Kidney glomerular epithelial cell (primary cell): ENCODE data around the gene MARCOL.
"Not testable (repeated sequence)": the region's sequence is repeated elsewhere in the genome, so short reads cannot be mapped to it uniquely, and the experiment has no call there.

ENCODE experiments used
- DNase-seq: peaks from one replicate; lab custom pipeline; 2025; lab: John Stamatoyannopoulos, UW

The MARCOL gene

GRCh38 chr5:148267962-148268361 lies 29.6 kb downstream of the MARCOL start:
- DNase-seq = peak; percentile 55

GRCh38 chr5:148268566-148268965 lies 30.2 kb downstream of the MARCOL start, which contains the start of gene SPINK13:
Gene SPINK13 (plus strand): TSS chr5:148268794. CDS start chr5:148270073, 1,279 bp downstream.
- peak; percentile 51 for DNase-seq

GRCh38 chr5:148275129-148275528 lies 36.8 kb downstream of the MARCOL start:
- not testable (repeated sequence) for DNase-seq

DNA sequence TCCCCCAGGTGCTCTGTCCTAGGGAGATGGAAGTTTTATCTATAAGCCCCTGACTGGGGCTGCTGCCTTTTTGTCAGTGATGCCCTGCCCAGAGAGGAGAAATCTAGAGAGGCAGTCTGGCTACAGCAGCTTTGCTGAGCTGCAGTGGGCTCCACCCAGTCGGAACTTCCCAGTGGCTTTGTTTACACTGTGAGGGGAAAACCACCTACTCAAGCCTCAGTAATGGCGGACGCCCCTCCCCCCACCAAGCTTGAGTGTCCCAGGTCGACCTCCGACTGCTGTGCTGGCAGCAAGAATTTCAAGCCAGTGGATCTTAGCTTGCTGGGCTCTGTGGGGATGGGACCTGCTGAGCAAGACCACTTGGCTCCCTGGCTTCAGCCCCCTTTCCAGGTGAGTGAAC lies 42.6 kb downstream of the MARCOL start:
- DNase-seq = peak; percentile 5

- DNase-seq = not testable (repeated sequence)
These were observed 43.0 kb downstream of the MARCOL start for GRCh38 chr5:148281336-148281735.

DNA sequence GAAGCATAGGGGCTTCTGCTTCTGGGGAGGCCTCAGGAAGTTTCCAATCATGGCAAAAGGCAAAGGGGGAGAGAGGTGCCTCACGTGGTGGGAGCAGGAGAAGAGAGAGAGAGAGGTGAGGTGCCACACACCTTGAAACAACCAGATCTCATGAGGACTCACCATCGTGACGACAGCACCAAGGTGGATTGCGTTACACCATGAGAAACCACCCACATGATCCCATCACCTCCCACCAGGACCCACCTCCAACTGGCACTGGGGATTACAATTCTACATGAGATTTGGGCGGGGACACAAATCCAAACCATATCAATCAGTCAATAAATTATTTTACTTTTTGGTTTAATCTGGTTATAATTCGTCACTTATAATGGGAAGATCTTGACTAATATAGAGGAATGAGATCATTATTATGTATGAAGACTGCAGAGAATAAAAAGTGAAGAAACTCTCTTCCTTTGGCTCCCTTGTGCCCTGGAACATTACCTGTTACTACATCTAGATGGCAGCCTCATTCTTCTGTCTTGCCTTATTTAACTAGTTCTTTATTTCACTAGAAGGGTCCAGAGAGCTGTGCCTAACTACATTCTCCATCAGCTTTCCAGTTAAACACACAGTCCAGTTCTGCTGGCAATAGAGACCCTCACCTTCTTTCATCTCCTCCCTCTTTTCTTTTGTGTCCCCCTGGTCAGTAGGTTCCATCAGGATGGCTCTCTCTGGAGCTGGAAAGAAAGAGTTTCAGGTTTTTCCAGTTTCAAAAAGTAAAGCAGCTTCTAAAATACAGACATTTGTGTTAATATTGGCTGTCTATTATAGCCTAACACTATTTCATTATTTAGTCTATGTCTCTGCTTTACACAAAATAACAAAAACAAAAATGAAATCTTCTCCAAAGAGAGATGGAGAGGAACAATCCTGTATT lies 52.2 kb downstream of the MARCOL start:
- DNase-seq = peak; percentile 9
